Inflammatory macrophage treated with lipopolysaccharide for 1 hour (primary cell): ENCODE data around the gene GTF2F1.
"Not testable (repeated sequence)": the region's sequence is repeated elsewhere in the genome, so short reads cannot be mapped to it uniquely, and the experiment has no call there.

Experiments used
- DNase-seq, 2 donors: peaks; one replicate each; pipeline ENCODE4 v3.0.0-alpha.2; 2020 to 2022

The GTF2F1 gene

DNA sequence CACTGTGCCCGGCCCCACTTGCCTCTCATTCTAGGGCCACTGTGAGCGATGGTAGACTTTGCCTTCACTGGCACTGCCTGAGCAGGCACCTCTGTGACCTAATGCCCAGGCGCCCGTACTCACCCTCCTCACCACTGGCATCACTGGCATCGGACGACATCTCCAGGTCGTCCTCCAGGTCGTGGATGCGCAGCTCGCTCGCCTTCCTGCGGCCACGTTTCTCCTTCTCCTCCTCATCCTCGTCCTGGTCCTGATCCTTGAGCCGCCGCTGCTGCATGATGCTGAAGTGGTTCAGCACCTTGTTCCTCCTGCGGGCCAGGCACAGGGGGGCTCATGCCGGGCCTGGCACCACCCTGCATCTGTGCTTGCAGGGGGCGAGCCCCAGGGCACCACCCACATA is 9.8 kb downstream of the GTF2F1 start:
- DNase-seq: no peak

DNA sequence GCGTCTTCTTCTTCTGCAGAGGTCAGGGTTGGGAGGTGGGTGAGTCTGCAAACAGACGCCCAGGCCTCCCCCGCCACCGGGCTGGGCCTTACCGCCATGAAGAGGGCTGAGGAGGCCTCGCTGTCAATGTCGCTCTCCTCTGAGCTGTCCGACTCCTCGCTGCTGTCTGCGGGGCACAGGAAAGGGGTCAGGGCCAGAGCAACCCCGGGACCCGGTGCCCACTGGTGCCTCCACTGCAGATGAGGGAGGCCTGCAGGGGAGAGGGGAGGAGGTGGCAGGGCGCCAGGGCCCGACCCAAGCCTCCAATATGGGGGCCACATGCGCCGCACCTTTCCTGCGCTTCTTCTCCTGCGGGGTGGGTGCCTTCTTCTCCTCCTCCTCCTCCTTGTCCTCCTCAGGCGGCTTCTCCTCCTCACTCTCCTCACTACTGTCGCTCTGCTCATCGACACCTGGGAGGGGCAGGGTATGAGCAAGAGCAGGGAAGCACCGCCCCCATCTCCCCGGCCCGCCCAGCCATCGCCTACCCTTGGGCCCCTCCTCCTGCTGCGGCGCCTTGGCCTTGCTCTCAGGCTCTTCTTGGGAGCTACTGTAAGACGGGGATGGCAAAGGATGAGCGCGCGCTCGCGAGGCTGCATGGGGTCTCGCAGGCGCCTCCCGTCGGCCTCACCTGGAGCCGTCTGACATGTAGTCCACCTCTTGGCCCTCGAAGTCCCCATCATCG is 11.8 kb downstream of the GTF2F1 start:
- no peak for DNase-seq

DNA sequence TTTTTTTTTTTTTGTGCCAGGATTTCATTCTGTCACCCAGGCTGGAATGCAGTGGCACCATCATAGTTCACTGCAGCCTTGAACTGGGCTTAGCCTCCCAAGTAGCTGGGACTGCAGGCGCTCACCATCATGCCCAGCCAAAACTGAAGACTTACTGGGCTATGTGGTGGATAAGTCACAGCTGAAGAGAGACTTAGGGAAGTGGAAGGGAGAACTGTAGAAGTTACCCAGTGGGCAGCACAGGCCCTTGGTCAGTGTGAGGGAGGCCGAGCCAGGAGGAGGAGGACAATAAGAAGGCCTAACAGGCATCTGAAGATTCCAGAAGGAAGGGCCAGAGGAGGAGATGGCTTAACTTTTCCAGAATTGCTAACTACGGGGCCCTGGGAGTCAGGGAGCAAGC is 13.2 kb downstream of the GTF2F1 start:
- no peak for DNase-seq

DNA sequence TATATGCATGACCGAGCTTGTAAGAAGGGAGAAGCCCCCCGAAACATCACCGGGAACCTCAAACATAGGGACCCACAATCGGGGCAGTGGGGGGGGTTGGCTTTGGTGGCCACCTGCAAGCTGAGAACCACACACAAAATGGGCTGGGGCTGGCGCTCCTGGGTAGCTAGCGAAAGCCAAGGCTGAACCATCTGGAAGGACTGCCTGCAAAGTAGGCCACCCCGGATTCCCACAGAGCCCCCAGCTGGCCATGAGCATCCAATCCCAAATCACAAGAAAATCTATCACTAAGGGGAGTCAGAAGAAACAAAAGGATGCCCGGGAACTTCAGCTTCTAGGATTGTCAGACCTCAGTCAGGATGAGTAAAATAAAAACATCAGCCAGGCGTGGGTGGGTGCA is 14.5 kb downstream of the GTF2F1 start:
- no peak for DNase-seq

DNA sequence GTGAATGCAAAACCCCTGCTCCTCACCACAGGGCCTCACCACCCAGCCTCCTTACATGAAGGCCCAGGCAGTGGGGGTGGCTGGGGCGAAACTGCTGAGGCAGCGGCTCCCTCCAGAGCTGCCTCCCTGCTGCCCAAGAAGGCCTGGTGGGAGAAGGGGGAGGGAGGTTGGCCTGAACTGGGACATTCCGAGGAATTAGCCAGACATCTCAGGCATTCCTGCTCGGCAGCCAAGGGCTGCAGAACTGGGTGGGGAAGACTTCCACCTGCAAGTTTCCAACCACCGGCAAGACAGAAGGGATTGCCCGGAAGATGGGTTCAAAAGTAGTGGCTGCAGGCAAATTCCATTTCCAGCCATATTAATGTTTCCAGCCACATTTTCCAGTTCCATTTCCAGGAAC is 14.9 kb downstream of the GTF2F1 start:
- DNase-seq: no peak

DNA sequence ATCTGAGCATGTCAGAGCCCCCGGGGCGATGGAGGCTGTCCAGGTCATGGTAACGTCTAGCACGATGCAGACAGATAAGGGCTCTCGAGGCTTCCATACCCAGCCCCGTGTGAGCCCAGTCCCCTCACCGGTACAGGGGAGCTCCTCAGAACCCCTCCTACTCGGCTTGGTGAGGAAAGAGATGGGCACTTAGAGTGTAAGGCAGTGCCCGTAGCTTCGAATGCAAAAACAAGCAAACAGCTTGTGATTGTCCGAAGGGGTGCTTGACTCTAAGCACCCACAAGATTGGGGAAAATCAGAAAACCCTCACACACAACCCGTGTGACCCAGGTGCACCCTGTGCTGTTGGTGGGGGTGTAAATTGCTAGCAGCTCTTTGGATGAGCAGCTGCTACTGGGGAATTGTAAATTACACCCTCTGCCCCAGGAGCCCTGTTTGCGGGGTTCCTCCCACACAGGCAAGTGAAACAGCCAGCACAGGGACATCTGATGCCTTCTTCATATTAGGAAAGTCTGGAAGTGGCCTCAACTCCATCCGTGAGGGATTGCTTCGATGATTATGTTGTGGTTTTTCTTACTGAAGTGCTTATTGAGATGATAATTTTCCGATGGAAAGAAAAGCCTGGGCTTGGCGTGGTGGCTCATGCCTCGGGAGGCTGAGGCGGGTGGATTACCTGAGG is 16.3 kb downstream of the GTF2F1 start:
- DNase-seq: no peak

DNA sequence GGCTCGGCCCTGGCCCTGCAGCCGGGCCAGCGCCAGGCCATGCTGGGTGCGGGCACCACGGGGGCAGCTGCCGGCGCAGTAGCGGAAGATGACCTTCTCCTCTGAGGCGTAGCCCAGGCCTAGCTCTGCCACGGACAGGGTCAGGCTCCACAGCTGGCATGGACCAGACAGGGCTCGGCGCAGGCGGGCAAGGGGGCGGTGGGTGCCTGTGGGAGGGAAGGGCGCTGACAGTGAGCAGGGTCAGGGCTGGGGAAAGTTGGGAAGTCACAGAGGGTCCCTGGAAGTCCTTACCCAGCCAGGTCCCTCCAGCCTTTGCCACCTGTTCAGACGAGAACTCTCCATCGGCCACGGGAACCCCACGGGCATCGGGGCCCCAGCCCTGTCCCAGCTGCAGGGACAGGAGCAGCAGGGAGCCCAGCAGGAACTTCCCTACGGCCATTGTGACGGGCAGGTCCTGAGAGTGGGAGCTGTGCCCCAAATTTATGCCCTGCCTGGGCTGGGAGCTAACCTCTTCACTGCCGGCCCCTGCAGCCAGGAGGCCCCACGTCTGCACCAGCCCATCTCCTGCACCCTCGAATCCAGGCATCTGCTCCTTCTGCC is 17.5 kb downstream of the GTF2F1 start, which contains the start of gene PSPN:
TSS of gene PSPN (minus strand) at position 523 of the 600 bp plus-strand sequence. CDS start at position 439, 84 bp downstream.
- no peak for DNase-seq

DNA sequence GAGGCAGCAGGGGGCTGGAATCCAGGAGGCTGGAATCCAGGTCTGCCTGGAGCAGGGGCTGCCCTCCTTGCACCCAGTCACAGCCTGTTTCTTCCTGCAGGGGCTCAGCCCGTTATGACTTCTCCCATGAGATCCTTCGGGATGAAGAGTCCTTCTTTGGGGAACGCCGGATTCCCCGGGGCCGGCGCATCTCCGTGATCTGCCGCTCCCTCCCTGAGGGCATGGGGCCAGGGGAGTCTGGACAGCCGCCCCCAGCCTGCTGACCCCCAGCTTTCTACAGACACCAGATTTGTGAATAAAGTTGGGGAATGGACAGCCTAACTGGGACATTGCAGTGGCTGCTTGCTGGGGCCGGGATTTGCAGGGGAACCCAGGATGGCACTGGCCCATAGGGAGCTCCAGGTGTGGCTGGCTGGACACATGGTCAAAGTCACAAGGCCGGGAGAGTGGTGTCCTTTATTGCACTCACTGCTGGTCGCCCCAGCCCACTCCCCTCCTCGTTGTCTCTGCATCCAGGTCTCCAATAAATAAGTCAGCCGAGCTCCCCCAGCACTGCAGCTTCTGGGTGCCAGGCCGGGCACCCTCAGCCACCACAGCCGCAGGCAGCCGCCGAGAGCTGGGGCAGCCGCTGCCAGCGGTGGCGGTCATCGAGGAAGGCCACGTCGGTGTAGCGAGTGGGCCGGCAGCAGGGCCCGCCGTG is 18.1 kb downstream of the GTF2F1 start:
- no peak for DNase-seq

DNA sequence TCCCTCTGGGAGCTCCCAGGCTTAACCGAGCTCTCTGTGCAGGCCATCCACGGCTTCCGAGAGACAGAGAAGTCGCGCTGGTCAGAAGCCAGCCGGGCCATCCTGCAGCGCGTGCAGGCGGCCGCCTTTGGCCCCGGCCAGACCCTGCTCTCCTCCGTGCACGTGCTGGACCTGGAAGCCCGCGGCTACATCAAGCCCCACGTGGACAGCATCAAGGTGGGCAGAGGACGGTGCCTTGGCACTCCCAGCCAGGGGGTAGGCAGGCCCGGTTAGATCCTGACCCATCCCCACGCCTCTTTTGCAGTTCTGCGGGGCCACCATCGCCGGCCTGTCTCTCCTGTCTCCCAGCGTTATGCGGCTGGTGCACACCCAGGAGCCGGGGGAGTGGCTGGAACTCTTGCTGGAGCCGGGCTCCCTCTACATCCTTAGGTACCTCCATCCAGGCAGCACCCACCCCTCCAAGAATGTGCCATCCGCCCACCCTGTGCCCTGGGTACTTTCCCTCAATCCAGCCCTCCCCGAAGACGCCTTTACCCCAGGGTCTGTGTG is 18.7 kb downstream of the GTF2F1 start:
- DNase-seq: no peak

DNA sequence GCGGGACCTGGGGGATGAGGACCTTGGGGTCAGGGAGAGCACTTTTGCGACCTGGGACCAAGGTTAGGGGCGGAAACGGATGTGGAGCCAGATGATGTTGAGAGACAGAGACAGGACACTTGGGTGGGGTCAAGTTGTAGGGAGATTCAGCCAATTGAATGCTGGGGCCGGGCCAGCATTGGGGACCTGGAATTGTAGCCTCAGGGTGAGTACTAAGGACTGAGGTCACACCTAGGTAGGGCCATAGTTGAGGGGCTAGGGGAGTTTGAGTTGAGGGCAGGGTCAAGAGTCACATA is 19.2 kb downstream of the GTF2F1 start:
- no peak for DNase-seq

DNA sequence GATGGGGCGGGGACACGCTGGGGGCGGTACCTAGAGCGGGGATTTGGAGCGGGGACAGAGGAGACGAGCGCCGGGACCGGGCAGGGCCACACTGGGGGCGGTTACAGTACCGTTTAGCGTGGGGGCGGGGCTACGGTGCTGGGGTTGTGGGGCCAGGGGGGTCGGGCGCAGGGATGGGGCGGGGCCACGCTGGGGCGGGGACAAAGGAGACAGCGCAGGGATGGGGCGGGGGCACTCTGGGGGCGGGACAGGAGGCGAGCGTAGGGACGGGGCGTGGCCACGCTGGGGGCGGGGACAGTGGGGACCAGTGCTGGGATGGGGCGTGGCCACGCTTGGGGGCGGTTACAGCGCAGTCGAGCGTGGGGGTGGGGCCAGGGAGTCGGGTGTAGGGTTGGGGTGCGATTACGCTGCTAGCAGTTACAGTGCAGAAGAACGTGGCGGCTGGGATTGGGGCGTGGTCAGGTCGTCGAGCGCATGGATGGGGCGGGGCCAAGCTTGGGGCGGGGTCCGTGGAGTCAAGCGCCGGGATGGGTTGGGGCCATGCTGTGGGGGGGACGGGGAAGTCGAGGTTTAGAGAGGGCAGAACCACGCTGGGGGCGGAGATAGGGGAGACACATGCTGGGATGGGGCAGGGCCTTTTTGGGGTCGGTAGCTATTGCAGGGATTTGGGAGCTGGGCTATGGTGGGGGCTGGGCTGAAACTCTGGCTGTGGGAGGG is 19.7 kb downstream of the GTF2F1 start:
- DNase-seq: peak; percentile 94 to 99

DNA sequence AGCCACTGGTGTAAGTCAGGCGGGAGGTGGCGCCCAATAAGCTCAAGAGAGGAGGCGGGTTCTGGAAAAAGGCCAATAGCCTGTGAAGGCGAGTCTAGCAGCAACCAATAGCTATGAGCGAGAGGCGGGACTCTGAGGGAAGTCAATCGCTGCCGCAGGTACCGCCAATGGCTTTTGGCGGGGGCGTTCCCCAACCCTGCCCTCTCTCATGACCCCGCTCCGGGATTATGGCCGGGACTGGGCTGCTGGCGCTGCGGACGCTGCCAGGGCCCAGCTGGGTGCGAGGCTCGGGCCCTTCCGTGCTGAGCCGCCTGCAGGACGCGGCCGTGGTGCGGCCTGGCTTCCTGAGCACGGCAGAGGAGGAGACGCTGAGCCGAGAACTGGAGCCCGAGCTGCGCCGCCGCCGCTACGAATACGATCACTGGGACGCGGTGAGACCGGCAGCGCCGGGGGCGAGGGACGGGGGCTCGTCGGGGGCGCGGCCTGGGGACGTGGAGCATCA is 20.3 kb downstream of the GTF2F1 start, which contains the start of gene ALKBH7:
TSS of gene ALKBH7 (plus strand) at position 201 of the 502 bp plus-strand sequence. CDS start at position 228, 27 bp downstream.
- DNase-seq: peak; percentile 98 to 100

DNA sequence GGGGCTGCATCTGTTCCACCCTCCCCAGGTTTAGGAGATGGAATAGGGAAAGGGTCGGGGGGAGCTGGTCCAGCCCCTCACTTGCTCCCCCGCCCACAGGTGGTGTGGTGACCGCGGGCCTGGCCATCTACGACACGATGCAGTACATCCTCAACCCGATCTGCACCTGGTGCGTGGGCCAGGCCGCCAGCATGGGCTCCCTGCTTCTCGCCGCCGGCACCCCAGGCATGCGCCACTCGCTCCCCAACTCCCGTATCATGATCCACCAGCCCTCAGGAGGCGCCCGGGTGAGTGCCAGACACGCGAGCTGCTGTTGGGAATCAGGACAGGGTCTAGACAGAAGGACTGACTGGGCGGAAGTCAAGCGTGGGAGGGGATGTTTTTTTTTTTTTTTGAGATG is 28.6 kb downstream of the GTF2F1 start:
- DNase-seq: no peak

DNA sequence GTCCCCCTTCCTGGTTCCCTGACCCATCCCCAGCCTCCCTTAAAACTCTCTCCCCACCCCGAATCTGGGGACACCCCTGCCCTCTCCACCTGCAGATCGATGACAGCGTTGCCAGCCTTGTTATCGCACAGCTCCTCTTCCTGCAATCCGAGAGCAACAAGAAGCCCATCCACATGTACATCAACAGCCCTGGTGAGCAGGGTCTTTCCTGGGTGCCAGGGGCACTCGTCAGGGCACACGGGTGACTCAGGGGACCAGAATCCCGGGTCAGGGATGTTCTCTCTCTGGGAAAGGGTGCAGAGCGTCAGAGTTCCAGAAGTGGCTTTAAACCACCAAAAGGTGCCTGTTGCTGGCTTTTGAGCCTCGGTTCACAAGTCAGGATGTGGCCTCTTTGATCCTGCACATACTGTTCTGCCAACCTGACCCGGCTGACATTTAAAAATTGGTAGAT is 30.6 kb downstream of the GTF2F1 start:
- DNase-seq: no peak

DNA sequence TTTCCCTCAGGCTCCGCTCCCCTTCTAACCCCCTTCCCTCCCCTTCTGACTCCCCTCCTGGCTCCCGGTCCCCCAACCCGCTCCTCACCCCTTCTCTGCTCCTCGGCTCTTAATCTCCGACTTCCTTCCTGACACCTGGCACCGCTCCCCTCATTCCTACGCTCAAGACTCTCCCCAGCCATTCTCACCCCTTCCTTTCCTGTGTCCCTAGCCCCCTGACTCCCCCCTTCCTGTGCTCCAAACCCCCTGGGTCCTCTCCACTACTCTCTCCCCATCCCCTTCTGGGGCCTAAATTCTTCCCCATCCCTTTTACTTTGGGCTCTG is 31.0 kb downstream of the GTF2F1 start:
- DNase-seq: no peak

DNA sequence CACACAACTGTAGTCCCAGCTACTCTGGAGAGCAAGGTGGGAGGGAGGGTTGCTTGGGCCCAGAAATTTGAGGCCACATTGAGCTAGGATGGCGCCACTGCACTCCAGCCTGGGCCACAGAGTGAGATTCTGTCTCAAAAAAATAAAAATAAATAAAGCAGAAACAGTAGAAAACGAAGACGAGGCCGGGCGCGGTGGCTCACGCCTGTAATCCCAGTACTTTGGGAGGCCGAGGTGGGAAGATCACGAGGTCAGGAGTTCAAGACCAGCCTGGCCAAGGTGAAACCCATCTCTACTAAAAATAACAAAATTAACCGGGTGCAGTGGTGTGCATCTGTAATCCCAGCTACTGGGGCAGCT is 32.1 kb downstream of the GTF2F1 start:
- DNase-seq: not testable (repeated sequence)

DNA sequence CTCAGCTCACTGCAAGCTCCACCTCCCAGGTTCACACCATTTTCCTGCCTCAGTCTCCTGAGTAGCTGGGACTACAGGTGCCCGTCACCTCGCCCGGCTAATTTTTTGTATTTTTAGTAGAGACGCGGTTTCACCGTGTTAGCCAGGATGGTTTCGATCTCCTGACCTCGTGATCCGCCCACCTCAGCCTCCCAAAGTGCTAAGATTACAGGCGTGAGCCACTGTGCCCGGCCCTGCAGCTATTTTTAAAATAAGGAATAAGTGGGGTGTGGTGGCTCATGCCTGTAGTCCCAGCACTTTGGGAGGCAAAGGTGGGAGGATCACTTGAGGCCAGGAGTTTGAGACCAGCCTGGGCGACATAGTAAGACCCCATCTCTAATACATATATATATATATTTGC is 32.5 kb downstream of the GTF2F1 start:
- not testable (repeated sequence) for DNase-seq

DNA sequence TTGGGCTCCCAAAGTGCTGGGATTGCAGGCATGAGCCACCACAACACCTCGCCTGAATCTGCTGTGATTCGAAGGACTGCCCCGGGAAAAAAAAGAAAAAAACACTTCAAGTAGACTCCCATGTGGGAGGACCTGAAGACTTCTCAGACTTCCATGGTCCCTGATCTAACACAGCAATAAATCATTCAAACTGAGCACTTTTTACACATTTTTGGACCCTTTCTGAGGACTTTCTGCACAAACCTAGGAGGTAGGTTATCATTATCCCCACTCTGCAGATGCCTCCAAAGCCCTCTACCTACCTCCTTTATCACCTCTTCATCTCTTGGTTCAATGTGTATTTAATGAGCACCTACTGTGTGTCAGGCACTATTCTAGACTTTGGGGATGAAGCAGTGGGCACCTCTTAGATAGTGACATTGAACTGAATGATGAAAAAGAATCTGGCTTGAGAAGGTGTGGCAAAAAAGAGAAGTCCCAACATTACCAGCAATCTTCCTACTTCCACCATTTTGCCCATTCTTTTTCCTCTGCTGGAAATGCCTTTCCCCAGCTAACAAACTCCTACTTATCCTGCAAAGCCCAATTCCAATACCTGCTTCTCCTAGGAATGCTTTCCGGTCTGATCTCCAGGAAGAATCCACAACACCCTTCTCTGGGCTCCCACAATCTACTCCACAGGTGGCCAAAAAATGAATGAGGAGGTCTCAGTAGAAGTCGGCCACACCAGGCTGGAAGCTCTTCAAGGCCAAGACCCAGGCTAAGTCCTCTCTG is 33.2 kb downstream of the GTF2F1 start:
- no peak for DNase-seq

DNA sequence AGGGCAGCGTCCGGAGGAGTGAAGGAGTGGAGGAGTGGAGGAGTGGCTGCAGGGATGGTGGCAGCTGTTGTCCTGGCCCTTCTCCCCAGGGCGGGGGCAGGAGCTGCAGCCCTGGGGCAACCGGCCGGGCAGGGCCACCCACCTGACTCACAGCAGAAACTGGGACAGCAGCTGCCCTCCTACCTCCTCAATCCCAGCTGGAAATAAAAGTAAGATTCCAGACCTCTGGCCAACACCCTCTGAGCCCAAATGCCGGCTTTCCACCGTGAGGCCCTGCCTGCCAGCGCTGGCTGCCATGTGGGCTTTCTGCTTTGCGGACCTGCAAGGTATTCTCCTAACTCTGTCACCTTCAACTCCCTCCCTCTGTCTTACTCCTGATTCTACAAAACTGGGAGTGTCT is 35.0 kb downstream of the GTF2F1 start:
- DNase-seq: no peak

DNA sequence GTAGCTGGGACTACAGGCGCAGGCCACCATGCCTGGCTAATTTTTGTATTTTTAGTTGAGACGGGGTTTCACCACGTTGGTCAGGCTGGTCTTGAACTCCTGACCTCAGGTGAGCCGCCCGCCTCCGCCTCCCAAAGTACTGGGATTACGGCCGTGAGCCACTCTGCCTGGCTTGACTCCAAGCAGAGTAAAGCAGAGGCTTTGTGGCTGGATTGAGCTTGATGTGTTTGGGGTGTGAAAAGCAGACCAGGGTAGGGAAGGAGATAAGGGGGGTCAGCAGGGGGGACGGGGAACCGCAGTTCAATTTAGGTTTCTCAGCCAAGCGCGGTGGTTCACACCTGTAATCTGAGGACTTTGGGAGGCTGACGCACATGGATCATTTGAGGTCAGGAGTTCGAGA is 35.8 kb downstream of the GTF2F1 start:
- no peak for DNase-seq

DNA sequence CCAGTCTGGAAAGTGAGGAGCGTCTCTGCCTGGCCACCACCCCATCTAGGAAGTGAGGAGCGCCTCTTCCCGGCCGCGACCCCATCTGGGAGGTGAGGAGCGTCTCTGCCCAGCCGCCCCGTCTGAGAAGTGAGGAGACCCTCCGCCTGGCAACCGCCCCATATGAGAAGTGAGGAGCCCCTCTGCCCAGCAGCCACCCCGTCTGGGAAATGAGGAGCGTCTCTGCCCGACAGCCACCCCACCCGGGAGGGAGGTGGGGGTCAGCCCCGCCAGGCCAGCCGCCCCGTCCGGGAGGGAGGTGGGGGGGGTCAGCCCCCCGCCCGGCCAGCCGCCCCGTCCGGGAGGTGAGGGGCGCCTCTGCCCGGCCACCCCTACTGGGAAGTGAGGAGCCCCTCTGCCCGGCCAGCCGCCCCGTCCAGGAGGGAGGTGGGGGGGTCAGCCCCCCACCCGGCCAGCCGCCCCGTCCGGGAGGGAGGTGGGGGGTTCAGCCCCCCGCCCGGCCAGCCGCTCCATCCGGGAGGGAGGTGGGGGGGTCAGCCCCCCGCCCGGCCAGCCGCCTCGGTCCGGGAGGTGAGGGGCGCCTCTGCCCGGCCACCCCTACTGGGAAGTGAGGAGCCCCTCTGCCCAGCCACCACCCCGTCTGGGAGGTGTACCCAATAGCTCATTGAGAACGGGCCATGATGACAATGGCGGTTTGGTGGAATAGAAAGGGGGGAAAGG is 37.5 kb downstream of the GTF2F1 start:
- DNase-seq: not testable (repeated sequence)
